Measurements from ENCODE around the gene JAM3. TPM values are rescaled to one million over a fixed set of nuclear protein-coding genes. Genes with fewer than 3 reads are reported as not detected.

The JAM3 gene
- total RNA-seq, 2 experiments from 2014 or later = 8.0 to 9.6 TPM

GRCh38 chr11:134120143-134120850 is 51.4 kb downstream of the JAM3 start:
- H3K4me3 Mint-ChIP-seq = no peak overlapping the region
- no peaks in the 10 kb centered on the region for H3K9me3 Mint-ChIP-seq (ENCODE audit: insufficient read depth)
- H3K36me3 Mint-ChIP-seq (ENCODE audit: low read depth) = peaks cover 4% of the 10 kb centered on the region
- H3K4me1 Mint-ChIP-seq (ENCODE audit: low read depth) = peaks cover 11% of the 10 kb centered on the region
- ATAC-seq (no peak), DNase-seq (no peak)
- H3K27me3 Mint-ChIP-seq (ENCODE audit: low read depth) = peaks cover 17% of the 10 kb centered on the region
- no peak overlapping the region for H3K27ac Mint-ChIP-seq
- ChIA-PET CTCF (interaction anchor here (1.1 to 1.3 kb wide), 2 partner anchors 22 to 70 kb away, joined by 3 to 4 read pairs; no protein-coding TSS in a partner anchor), POLR2A (no interaction called here)

DNA sequence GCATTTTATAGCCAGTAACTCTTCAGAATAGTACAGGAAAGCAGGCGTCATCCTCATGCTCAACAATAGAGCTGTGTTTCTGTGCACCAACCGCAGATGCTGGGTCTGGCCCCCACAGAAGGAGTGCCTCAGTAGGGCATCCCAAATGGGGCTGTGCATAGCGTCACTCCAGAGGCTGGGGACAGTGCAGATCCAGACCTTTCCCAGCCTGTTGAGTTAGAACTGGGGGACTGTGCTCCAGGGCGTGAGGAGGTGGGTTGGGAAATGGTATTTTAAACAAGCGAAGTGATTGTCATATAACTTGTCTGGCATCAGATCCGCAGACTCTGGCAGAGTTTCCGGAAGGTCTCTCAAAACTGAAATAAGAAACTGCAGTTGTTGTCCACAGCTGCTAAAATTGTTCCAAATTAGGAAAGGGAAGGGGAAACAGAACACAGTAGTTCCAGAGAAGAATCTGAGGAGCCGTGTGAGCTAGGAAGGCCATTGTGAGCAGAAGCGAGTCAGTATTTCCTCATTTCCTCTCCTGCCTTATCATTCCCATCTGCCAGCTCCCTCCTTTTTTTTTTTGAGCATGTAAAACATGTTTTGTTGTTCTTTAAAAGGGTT is 52.2 kb downstream of the JAM3 start:
- H3K9me3 Mint-ChIP-seq (ENCODE audit: insufficient read depth) = no peaks in the 10 kb centered on the region
- POLR2A ChIA-PET = no interaction called here
- H3K36me3 Mint-ChIP-seq (ENCODE audit: low read depth) = peaks cover 4% of the 10 kb centered on the region
- no peak overlapping the region for H3K27ac Mint-ChIP-seq
- H3K4me3 Mint-ChIP-seq = no peak overlapping the region
- ATAC-seq (no peak), DNase-seq (no peak)
- CTCF ChIA-PET = interaction anchor here (1.3 kb wide), 1 partner anchor 71 kb away, joined by 3 read pairs; no protein-coding TSS in a partner anchor
- H3K27me3 Mint-ChIP-seq (ENCODE audit: low read depth) = peaks cover 24% of the 10 kb centered on the region
- H3K4me1 Mint-ChIP-seq (ENCODE audit: low read depth) = peaks cover 18% of the 10 kb centered on the region

DNA sequence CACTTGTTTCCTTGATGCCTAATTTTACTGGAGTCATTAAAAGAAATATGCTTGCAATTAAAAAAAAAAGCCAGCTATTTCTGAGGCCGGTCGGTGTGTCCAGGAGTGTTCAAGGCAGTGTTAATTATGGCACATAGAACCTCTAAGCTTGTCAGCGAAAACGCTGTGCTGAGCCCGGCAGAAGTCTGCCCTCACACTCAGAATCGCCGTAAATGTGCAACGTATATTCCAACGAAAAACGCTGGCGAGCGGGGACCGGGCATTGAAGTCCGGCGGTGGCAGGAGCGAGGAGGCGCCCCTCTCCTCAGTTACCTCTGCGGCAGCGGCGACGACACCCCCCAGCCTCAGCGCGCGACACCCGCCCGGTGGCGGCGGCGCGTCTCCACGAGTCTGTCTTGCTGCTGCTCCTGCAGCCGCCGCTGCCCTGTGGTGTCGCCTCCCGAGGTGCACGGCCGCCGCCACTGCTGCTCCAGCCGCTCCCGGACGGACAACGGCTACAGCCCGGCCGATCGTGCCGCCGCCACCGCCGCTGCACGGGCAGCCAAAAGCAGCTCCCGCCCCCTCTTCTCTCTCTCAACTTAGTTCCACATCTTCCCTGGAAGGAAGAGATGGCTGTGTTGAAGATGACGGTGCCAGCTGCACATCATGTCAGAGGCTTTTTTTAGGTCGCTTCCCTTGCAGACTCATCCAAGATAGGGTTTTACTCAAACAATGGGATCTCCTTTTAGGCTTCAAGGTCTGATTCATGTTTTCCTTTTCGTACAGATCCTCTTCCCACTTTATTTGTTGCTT is 56.0 kb downstream of the JAM3 start:
- no peak for DNase-seq
- POLR2A ChIA-PET = interaction anchor here (0.6 to 1.2 kb wide), 2 partner anchors 68 to 117 kb away, joined by 3 read pairs; no protein-coding TSS in a partner anchor
- ATAC-seq = peak; percentile 69
- no peak overlapping the region for H3K27ac Mint-ChIP-seq
- peaks cover 4% of the 10 kb centered on the region for H3K36me3 Mint-ChIP-seq (ENCODE audit: low read depth)
- CTCF ChIA-PET = interaction anchor here (0.8 to 1.5 kb wide), 3 partner anchors 15 to 27 kb away, joined by 3 to 5 read pairs (median 4); no protein-coding TSS in a partner anchor
- H3K9me3 Mint-ChIP-seq (ENCODE audit: insufficient read depth) = no peaks in the 10 kb centered on the region
- no peak overlapping the region for H3K4me3 Mint-ChIP-seq
- peaks cover 29% of the 10 kb centered on the region for H3K27me3 Mint-ChIP-seq (ENCODE audit: low read depth)
- H3K4me1 Mint-ChIP-seq (ENCODE audit: low read depth) = peaks cover 20% of the 10 kb centered on the region

DNA sequence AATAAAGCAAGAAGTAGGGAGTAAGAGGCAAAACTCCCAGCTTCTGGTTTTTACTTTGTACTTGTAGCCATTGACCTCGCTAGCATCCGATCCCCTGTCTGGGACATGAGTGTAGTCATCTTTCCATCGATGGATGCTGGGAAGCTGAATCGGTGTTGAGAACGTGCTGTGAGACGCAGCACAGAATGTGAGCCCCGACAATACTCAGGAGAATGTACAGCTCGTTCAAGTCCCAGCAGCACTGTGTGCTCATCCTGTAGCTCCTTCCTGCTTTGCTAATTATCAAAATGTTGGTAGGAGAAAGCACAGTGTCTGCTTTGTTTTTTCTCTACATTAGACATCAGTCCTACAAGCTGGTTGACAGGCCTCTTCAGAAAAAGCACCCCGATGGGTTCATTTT is 56.6 kb downstream of the JAM3 start:
- no peaks in the 10 kb centered on the region for H3K9me3 Mint-ChIP-seq (ENCODE audit: insufficient read depth)
- H3K27ac Mint-ChIP-seq = no peak overlapping the region
- no peak overlapping the region for H3K4me3 Mint-ChIP-seq
- peaks cover 4% of the 10 kb centered on the region for H3K36me3 Mint-ChIP-seq (ENCODE audit: low read depth)
- POLR2A ChIA-PET = interaction anchor here (1.2 kb wide), 1 partner anchor 68 kb away, joined by 3 read pairs; no protein-coding TSS in a partner anchor
- H3K4me1 Mint-ChIP-seq (ENCODE audit: low read depth) = peaks cover 20% of the 10 kb centered on the region
- ATAC-seq (no peak), DNase-seq (no peak)
- CTCF ChIA-PET = interaction anchor here (0.7 to 1.9 kb wide), 5 partner anchors 11 to 75 kb away, joined by 3 to 8 read pairs (median 4); no protein-coding TSS in a partner anchor
- peaks cover 29% of the 10 kb centered on the region for H3K27me3 Mint-ChIP-seq (ENCODE audit: low read depth)

DNA sequence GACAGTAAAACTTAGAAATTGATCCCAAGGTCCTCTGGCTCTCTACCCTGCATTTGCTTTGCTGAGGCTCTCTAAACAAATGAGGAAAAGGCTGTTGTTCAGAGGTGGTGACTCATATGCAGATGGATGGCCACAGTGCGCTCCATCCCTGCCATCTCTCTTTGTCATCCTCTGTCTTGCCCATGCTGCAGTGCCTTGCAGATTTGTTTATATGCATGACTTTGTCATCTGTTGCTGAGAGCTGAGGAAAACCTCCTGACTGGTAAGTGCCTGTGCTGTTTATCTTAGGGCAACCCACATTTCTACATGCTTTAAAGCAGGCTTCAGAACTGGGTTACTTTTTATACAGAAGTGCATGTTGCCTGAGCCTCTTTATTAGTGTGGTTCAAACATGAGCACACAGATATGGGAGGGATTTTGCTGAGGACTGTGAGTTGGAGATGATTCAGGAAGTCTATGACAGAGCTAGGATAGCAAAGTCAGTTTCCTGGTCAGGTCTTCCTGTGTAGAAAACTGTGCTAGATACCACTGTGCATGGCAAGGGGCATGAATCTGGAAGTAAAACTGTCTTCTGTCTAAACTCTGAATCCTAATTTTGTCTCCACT is 57.4 kb downstream of the JAM3 start:
- Mint-ChIP-seq H3K4me3 (no peak overlapping the region), H3K27me3 (ENCODE audit: low read depth) (peaks cover 29% of the 10 kb centered on the region), H3K9me3 (ENCODE audit: insufficient read depth) (peaks cover 2% of the 10 kb centered on the region), H3K27ac (no peak overlapping the region), H3K4me1 (ENCODE audit: low read depth) (peaks cover 20% of the 10 kb centered on the region), H3K36me3 (ENCODE audit: low read depth) (peaks cover 6% of the 10 kb centered on the region)
- DNase-seq (no peak), ATAC-seq (no peak)
- ChIA-PET CTCF (interaction anchor here (1.9 kb wide), 1 partner anchor 76 kb away, joined by 8 read pairs; no protein-coding TSS in a partner anchor), POLR2A (no interaction called here)

- Mint-ChIP-seq H3K4me3 (no peak overlapping the region), H3K27ac (no peak overlapping the region), H3K27me3 (ENCODE audit: low read depth) (peaks cover 4% of the 10 kb centered on the region), H3K9me3 (ENCODE audit: insufficient read depth) (peaks cover 17% of the 10 kb centered on the region), H3K4me1 (ENCODE audit: low read depth) (peaks cover 3% of the 10 kb centered on the region), H3K36me3 (ENCODE audit: low read depth) (peaks cover 9% of the 10 kb centered on the region)
- ChIA-PET POLR2A (no interaction called here), CTCF (no interaction called here)
- no peak for ATAC-seq
- DNase-seq = no peak
Measured at GRCh38 chr11:134131628-134132244, 62.9 kb downstream of the JAM3 start.

GRCh38 chr11:134132808-134133207 is 63.9 kb downstream of the JAM3 start:
- peaks cover 9% of the 10 kb centered on the region for H3K36me3 Mint-ChIP-seq (ENCODE audit: low read depth)
- peaks cover 4% of the 10 kb centered on the region for H3K27me3 Mint-ChIP-seq (ENCODE audit: low read depth)
- peaks cover 17% of the 10 kb centered on the region for H3K9me3 Mint-ChIP-seq (ENCODE audit: insufficient read depth)
- no peak overlapping the region for H3K4me3 Mint-ChIP-seq
- H3K27ac Mint-ChIP-seq = no peak overlapping the region
- CTCF ChIA-PET = interaction anchor here (0.8 kb wide), 1 partner anchor 83 kb away, joined by 3 read pairs; no protein-coding TSS in a partner anchor
- POLR2A ChIA-PET = no interaction called here
- no peak for ATAC-seq
- DNase-seq = no peak
- no peaks in the 10 kb centered on the region for H3K4me1 Mint-ChIP-seq (ENCODE audit: low read depth)

- DNase-seq = no peak
- Mint-ChIP-seq H3K4me1 (ENCODE audit: low read depth) (no peaks in the 10 kb centered on the region), H3K27ac (no peak overlapping the region), H3K27me3 (ENCODE audit: low read depth) (peaks cover 4% of the 10 kb centered on the region), H3K4me3 (no peak overlapping the region), H3K36me3 (ENCODE audit: low read depth) (peaks cover 9% of the 10 kb centered on the region), H3K9me3 (ENCODE audit: insufficient read depth) (peaks cover 17% of the 10 kb centered on the region)
- ATAC-seq = no peak
- ChIA-PET CTCF (interaction anchor here (1.6 to 4.0 kb wide), 4 partner anchors 83 to 206 kb away, joined by 3 to 18 read pairs (median 4); no protein-coding TSS in a partner anchor), POLR2A (no interaction called here)
Measured at GRCh38 chr11:134134167-134134566, 65.3 kb downstream of the JAM3 start.

DNA sequence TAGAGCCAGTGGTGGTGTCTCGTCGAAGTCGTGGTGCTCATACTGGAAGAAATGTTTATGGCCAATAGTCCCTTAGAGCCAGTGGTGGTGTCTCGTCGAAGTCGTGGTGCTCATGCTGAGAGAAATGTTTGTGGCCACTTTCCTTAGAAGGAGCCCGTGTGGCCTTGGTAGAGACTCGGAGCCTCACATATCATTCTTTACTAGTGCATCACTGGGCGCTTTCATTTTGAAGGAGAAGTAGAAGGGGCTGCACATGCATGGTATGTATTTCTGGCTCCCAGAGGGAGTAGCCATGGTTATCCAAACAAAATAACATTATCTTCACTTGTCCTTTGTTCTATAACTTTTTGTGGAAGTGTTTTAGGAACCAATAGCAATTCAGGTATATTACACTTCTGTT is 69.5 kb downstream of the JAM3 start:
- no peak overlapping the region for H3K27ac Mint-ChIP-seq
- ATAC-seq (no peak), DNase-seq (no peak)
- no peaks in the 10 kb centered on the region for H3K36me3 Mint-ChIP-seq (ENCODE audit: low read depth)
- peaks cover 4% of the 10 kb centered on the region for H3K27me3 Mint-ChIP-seq (ENCODE audit: low read depth)
- H3K9me3 Mint-ChIP-seq (ENCODE audit: insufficient read depth) = peaks cover 6% of the 10 kb centered on the region
- ChIA-PET POLR2A (no interaction called here), CTCF (interaction anchor here (0.9 to 5.3 kb wide), 6 partner anchors 8 to 227 kb away, joined by 3 to 39 read pairs (median 8); no protein-coding TSS in a partner anchor)
- peaks cover 8% of the 10 kb centered on the region for H3K4me1 Mint-ChIP-seq (ENCODE audit: low read depth)
- H3K4me3 Mint-ChIP-seq = no peak overlapping the region

GRCh38 chr11:134139303-134139872 is 70.5 kb downstream of the JAM3 start:
- H3K27ac Mint-ChIP-seq = no peak overlapping the region

More at GRCh38 chr11:134139303-134139872, 70.5 kb downstream of the JAM3 start:
- POLR2A ChIA-PET = no interaction called here
- DNase-seq = no peak
- Mint-ChIP-seq H3K9me3 (ENCODE audit: insufficient read depth) (no peaks in the 10 kb centered on the region), H3K4me3 (no peak overlapping the region), H3K36me3 (ENCODE audit: low read depth) (peaks cover 2% of the 10 kb centered on the region), H3K27me3 (ENCODE audit: low read depth) (peaks cover 4% of the 10 kb centered on the region), H3K4me1 (ENCODE audit: low read depth) (peaks cover 18% of the 10 kb centered on the region)
- CTCF ChIA-PET = interaction anchor here (0.9 to 5.3 kb wide), 10 partner anchors 9 to 228 kb away, joined by 3 to 39 read pairs (median 4); no protein-coding TSS in a partner anchor
- ATAC-seq = no peak

Data from activated CD8-positive, alpha-beta T cell treated with anti-CD3 and anti-CD28 coated beads, Interleukin-2, amount 10 ng/mL, durations not matched to agents 7 days and 5 days (primary cell).